ENCODE results near the gene STAB1.

STAB1 gene

GRCh38 chr3:52546111-52546901 lies 51.2 kb downstream of the STAB1 start:
- FAIRE-seq = no peak
- DNase-seq (ENCODE audit: insufficient read length, low spot score) = no peak
- no peak for TF ChIP-seq POLR2A (IDR thresholded peaks at IDR 0.05; ENCODE audit: low read depth, low read length)

- FAIRE-seq (no peak), DNase-seq (ENCODE audit: insufficient read length, low spot score) (no peak)
- no peak for TF ChIP-seq POLR2A (IDR thresholded peaks at IDR 0.05; ENCODE audit: low read depth, low read length)
These were observed 52.0 kb downstream of the STAB1 start for GRCh38 chr3:52547143-52547542.

GRCh38 chr3:52551118-52551517 lies 56.0 kb downstream of the STAB1 start:
- no peak for DNase-seq (ENCODE audit: insufficient read length, low spot score)
- no peak for TF ChIP-seq POLR2A (IDR thresholded peaks at IDR 0.05; ENCODE audit: low read depth, low read length)
- FAIRE-seq = no peak

GRCh38 chr3:52552089-52552488 lies 57.0 kb downstream of the STAB1 start:
- FAIRE-seq = no peak

GRCh38 chr3:52554026-52554755 lies 59.1 kb downstream of the STAB1 start:
- TF ChIP-seq POLR2A (IDR thresholded peaks at IDR 0.05; ENCODE audit: low read depth, low read length) = no peak
- FAIRE-seq = no peak
- DNase-seq (ENCODE audit: insufficient read length, low spot score) = no peak

More at GRCh38 chr3:52552089-52552488, 57.0 kb downstream of the STAB1 start:
- no peak for DNase-seq (ENCODE audit: insufficient read length, low spot score)
- no peak for TF ChIP-seq POLR2A (IDR thresholded peaks at IDR 0.05; ENCODE audit: low read depth, low read length)

- FAIRE-seq = no peak
- no peak for TF ChIP-seq POLR2A (IDR thresholded peaks at IDR 0.05; ENCODE audit: low read depth, low read length)
- DNase-seq (ENCODE audit: insufficient read length, low spot score) = no peak
These were observed 59.9 kb downstream of the STAB1 start for GRCh38 chr3:52555056-52555455.

- FAIRE-seq (no peak), DNase-seq (ENCODE audit: insufficient read length, low spot score) (no peak)
- TF ChIP-seq POLR2A (IDR thresholded peaks at IDR 0.05; ENCODE audit: low read depth, low read length) = no peak
These were observed 62.1 kb downstream of the STAB1 start for GRCh38 chr3:52557011-52557960.

GRCh38 chr3:52558436-52558835 lies 63.3 kb downstream of the STAB1 start:
- no peak for FAIRE-seq
- TF ChIP-seq POLR2A (IDR thresholded peaks at IDR 0.05; ENCODE audit: low read depth, low read length) = no peak
- no peak for DNase-seq (ENCODE audit: insufficient read length, low spot score)

- no peak for DNase-seq (ENCODE audit: insufficient read length, low spot score)
- no peak for FAIRE-seq
- no peak for TF ChIP-seq POLR2A (IDR thresholded peaks at IDR 0.05; ENCODE audit: low read depth, low read length)
These were observed 66.0 kb downstream of the STAB1 start for GRCh38 chr3:52561028-52561747.

- DNase-seq (ENCODE audit: insufficient read length, low spot score) (no peak), FAIRE-seq (no peak)
- no peak for TF ChIP-seq POLR2A (IDR thresholded peaks at IDR 0.05; ENCODE audit: low read depth, low read length)
These were observed 68.8 kb downstream of the STAB1 start for GRCh38 chr3:52563984-52564383.

- no peak for TF ChIP-seq POLR2A (IDR thresholded peaks at IDR 0.05; ENCODE audit: low read depth, low read length)
- DNase-seq (ENCODE audit: insufficient read length, low spot score) (no peak), FAIRE-seq (no peak)
These were observed 72.9 kb downstream of the STAB1 start for GRCh38 chr3:52568069-52568468.

- FAIRE-seq = no peak
These were observed 74.9 kb downstream of the STAB1 start for GRCh38 chr3:52570076-52570475.

GRCh38 chr3:52572221-52572620 lies 77.1 kb downstream of the STAB1 start:
- no peak for TF ChIP-seq POLR2A (IDR thresholded peaks at IDR 0.05; ENCODE audit: low read depth, low read length)
- FAIRE-seq = no peak
- no peak for DNase-seq (ENCODE audit: insufficient read length, low spot score)

More at GRCh38 chr3:52570076-52570475, 74.9 kb downstream of the STAB1 start:
- no peak for TF ChIP-seq POLR2A (IDR thresholded peaks at IDR 0.05; ENCODE audit: low read depth, low read length)
- DNase-seq (ENCODE audit: insufficient read length, low spot score) = no peak
